Progenitor cell of endocrine pancreas (in vitro differentiated cells): ENCODE data around the gene FOXE1. TPM values are rescaled to one million over a fixed set of nuclear protein-coding genes. Genes with fewer than 3 reads are reported as not detected.

Experiments used
- DNase-seq: peaks from one replicate; pipeline ENCODE4 v3.0.0; 2021; ENCODE audit warnings: low spot score; ENCODE audit not compliant: unreplicated experiment
- H3K27ac Mint-ChIP-seq: 2 replicates; pipeline ENCODE4 v1.8.0; 2021; ENCODE audit warnings: mild to moderate bottlenecking, moderate library complexity, mixed read lengths
- H3K27me3 Mint-ChIP-seq: 2 replicates; pipeline ENCODE4 v1.8.0; 2021; ENCODE audit warnings: mixed read lengths
- H3K36me3 Mint-ChIP-seq: 2 replicates; pipeline ENCODE4 v1.8.0; 2022; ENCODE audit warnings: mixed read lengths; ENCODE audit not compliant: insufficient read depth
- H3K4me1 Mint-ChIP-seq: 2 replicates; pipeline ENCODE4 v1.8.0; 2021; ENCODE audit warnings: low read depth, mixed read lengths
- H3K4me3 Mint-ChIP-seq: 2 replicates; pipeline ENCODE4 v1.8.0; 2021; ENCODE audit warnings: low read depth, mild to moderate bottlenecking, moderate library complexity, mixed read lengths
- H3K9me3 Mint-ChIP-seq: 2 replicates; pipeline ENCODE4 v1.8.0; 2021; ENCODE audit warnings: low read depth, mixed read lengths
- total RNA-seq: library from RNA; stranded (reverse); gene quantifications from 2 replicates; pipeline ENCODE4 v1.2.1, GENCODE V29; 2021
- TF ChIP-seq, protein P1 (sequence below): fragments of 200-600 bp; sonication (generic); IDR thresholded peaks from one replicate; pipeline ENCODE4 v1.5.0; 2021; ENCODE audit warnings: antibody characterized with exemption, mild to moderate bottlenecking; ENCODE audit not compliant: unreplicated experiment

FOXE1 gene
- total RNA-seq, 1 donor from 2014 or later: 0.29 TPM

DNA sequence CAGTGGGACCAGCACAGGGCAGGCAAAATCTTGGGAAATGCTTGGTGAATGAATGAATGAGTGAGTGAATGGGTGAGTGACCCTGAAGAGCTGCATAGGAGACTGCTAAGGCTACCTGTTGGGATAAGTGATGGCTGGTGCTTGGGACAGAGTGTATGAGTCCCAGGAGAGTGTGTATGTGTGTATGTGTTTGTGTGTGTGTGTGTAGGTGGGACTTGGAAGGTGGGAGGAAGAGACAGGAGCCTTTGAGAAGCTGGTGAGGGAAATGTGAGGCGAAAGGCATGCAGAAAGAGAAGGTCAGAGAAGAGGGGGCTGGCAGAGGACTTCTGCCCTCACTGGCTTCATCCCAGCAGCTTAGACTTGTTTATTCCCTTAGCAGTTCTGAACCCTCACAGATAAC is 33.3 kb upstream of the FOXE1 start:
- no peak overlapping the region for H3K4me3 Mint-ChIP-seq
- H3K27me3 Mint-ChIP-seq: peaks cover 34% of the 10 kb centered on the region
- no peak for DNase-seq
- peaks cover 5% of the 10 kb centered on the region for H3K9me3 Mint-ChIP-seq
- H3K36me3 Mint-ChIP-seq: no peaks in the 10 kb centered on the region
- TF ChIP-seq, protein P1, sequence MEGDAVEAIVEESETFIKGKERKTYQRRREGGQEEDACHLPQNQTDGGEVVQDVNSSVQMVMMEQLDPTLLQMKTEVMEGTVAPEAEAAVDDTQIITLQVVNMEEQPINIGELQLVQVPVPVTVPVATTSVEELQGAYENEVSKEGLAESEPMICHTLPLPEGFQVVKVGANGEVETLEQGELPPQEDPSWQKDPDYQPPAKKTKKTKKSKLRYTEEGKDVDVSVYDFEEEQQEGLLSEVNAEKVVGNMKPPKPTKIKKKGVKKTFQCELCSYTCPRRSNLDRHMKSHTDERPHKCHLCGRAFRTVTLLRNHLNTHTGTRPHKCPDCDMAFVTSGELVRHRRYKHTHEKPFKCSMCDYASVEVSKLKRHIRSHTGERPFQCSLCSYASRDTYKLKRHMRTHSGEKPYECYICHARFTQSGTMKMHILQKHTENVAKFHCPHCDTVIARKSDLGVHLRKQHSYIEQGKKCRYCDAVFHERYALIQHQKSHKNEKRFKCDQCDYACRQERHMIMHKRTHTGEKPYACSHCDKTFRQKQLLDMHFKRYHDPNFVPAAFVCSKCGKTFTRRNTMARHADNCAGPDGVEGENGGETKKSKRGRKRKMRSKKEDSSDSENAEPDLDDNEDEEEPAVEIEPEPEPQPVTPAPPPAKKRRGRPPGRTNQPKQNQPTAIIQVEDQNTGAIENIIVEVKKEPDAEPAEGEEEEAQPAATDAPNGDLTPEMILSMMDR: no peak
- H3K27ac Mint-ChIP-seq: peak overlapping the region; percentile 8
- no peaks in the 10 kb centered on the region for H3K4me1 Mint-ChIP-seq

DNA sequence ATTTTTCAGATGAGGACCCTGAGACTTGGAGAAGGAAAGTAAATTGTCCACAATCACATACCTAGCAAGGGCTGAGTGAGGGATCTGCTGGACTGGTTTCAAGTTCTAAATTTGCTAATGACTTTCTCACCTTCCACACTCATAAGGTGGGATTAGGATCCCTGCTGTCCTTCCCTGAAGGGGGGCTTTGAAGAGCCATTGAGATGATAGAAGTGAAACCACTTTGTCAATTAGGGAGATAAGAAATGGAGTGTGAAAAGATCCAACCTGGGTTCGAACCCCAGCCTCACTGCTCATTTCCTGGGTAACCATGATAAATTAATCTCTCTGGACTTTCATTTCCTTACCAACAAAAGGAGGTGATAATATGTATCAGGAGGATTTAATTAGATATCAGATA is 32.7 kb upstream of the FOXE1 start:
- TF ChIP-seq, protein P1: no peak
- Mint-ChIP-seq H3K9me3 (peaks cover 5% of the 10 kb centered on the region), H3K4me1 (no peaks in the 10 kb centered on the region), H3K4me3 (no peak overlapping the region), H3K27ac (no peak overlapping the region), H3K27me3 (peaks cover 38% of the 10 kb centered on the region), H3K36me3 (no peaks in the 10 kb centered on the region)
- no peak for DNase-seq

- no peaks in the 10 kb centered on the region for H3K9me3 Mint-ChIP-seq
- TF ChIP-seq, protein P1: no peak
- H3K4me1 Mint-ChIP-seq: peaks cover 16% of the 10 kb centered on the region
- H3K27me3 Mint-ChIP-seq: peaks cover 19% of the 10 kb centered on the region
- peak overlapping the region; percentile 37 for H3K4me3 Mint-ChIP-seq
- peak overlapping the region; percentile 91 for H3K27ac Mint-ChIP-seq
- H3K36me3 Mint-ChIP-seq: no peaks in the 10 kb centered on the region
- no peak for DNase-seq
These were observed 21.9 kb upstream of the FOXE1 start for GRCh38 chr9:97830884-97831829.

DNA sequence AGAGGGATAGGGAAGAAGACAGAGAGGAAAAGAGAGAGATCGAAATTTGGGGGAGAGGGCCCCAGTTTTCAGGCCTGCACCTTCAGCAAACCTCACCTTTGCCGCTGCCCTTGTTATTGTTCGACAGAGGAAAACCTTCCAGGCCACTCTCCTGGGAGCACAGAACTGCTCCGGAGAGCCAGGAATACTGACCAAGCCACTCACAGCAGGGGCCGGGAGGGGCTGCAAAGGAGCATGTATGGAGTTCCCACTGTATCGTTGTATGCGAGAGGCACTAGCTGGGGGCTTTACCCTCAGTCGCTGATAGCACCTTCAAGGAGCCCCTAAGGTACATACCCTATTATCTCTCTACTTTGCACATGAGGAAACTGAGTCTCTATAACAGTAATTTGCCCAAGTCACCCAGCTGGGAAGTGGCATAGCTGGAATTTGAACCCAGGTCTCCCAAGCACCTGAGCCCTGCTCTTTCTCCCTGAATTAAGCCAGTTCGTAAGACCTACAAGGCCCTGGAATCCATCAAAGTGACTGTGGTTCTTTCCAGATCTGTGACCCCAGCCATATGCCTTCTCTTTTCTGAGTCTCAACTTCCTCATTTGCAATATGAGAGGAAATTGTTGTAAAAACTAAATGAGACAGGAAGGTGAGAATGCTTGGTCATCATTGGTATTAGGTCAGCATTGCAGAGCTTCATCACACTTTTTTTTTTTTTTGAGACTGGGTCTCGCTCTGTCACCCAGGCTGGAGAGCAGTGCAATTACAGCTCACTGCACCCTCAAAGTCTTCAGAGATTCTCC is 21.0 kb upstream of the FOXE1 start:
- Mint-ChIP-seq H3K36me3 (no peaks in the 10 kb centered on the region), H3K27me3 (peaks cover 21% of the 10 kb centered on the region), H3K27ac (no peak overlapping the region), H3K4me1 (peaks cover 16% of the 10 kb centered on the region), H3K9me3 (no peaks in the 10 kb centered on the region), H3K4me3 (peak overlapping the region; percentile 11)
- DNase-seq: no peak
- TF ChIP-seq, protein P1: no peak

- no peak overlapping the region for H3K27ac Mint-ChIP-seq
- H3K4me3 Mint-ChIP-seq: no peak overlapping the region
- TF ChIP-seq, protein P1: no peak
- H3K9me3 Mint-ChIP-seq: no peaks in the 10 kb centered on the region
- H3K4me1 Mint-ChIP-seq: no peaks in the 10 kb centered on the region
- peaks cover 65% of the 10 kb centered on the region for H3K27me3 Mint-ChIP-seq
- DNase-seq: no peak
- H3K36me3 Mint-ChIP-seq: no peaks in the 10 kb centered on the region
These were observed 12.5 kb upstream of the FOXE1 start for GRCh38 chr9:97840521-97840920.
